ENCODE data around the gene NCAM2. TPM values are rescaled to one million over a fixed set of nuclear protein-coding genes. Genes with fewer than 3 reads are reported as not detected.

Gene NCAM2
- total and polyA plus RNA-seq, 11 donors, result 0.19 to 4.3 (median 2.9) TPM

GRCh38 chr21:21301013-21301412 lies 302.8 kb downstream of the NCAM2 start:
- intact Hi-C loops (cut with DNase I), result no loop called here
- H3K36me3 ChIP-seq, result no peaks in the 10 kb centered on the region
- DNase-seq (no peak), ATAC-seq (no peak)
- H3K27me3 ChIP-seq, result no peaks in the 10 kb centered on the region
- H3K27ac ChIP-seq, result no peak overlapping the region
- no peaks in the 10 kb centered on the region for H3K9me3 ChIP-seq
- no peak for TF ChIP-seq POLR2A (IDR thresholded peaks at IDR 0.05)
- no peak for TF ChIP-seq CTCF (IDR thresholded peaks at IDR 0.05)
- no peak overlapping the region for H3K4me3 ChIP-seq
- no peaks in the 10 kb centered on the region for H3K4me1 ChIP-seq
- 48 to 65% (median 57%) methylated on average over 2 of the region's 2 CpGs for WGBS, 4 donors

DNA sequence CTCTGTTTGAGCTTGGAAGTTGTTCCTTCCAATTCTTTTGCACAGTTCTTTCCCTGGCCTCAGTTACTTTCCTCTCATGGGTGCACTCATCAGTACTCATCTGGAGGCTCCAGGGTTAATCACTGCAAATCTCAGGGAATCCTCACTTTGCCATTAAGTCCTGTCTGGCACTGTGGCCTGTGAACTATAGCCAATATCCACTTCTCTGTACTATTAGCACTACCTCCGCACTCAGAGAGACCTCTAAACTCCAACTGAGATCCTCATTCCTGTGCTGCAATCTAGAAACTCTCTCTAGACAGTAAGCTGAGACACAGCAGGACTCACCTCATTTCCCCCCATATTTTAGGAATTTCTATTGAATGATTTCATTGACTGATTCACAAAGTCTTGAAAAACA lies 311.3 kb downstream of the NCAM2 start:
- TF ChIP-seq POLR2A (IDR thresholded peaks at IDR 0.05), result no peak
- TF ChIP-seq CTCF (IDR thresholded peaks at IDR 0.05), result no peak
- Histone ChIP-seq H3K4me1 (no peaks in the 10 kb centered on the region), H3K27me3 (no peaks in the 10 kb centered on the region), H3K9me3 (peaks cover 0 to 5% (median 0%) of the 10 kb centered on the region in 12 donors), H3K27ac (no peak overlapping the region), H3K36me3 (no peaks in the 10 kb centered on the region), H3K4me3 (no peak overlapping the region)
- intact Hi-C loops (cut with DNase I), result no loop called here
- DNase-seq, result no peak
- 68 to 94% (median 85%) methylated on average over 1 of the region's 1 CpG for WGBS, 4 donors
- ATAC-seq, result no peak

DNA sequence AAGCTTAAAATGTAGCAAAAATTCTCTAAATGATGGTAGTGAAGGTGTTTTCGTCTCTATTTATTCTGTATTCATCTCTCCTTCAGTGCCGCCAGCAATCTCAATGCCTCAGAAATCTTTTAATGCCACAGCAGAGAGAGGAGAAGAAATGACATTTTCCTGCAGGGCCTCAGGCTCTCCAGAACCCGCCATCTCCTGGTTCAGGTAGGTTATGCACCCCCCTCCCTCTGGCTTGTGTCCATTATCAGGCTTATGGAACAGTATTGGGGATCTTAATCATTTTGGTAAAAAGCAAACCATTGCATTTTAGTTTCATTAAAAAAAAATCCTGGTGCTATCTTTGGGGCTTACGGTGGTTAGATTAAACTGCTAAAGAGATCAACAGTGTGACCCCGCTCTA lies 326.1 kb downstream of the NCAM2 start:
- ATAC-seq, result no peak
- WGBS, 4 donors, result 77 to 85% (median 84%) methylated on average over 5 of the region's 5 CpGs
- no peaks in the 10 kb centered on the region for H3K36me3 ChIP-seq
- no peak for DNase-seq
- no peak overlapping the region for H3K4me3 ChIP-seq
- H3K4me1 ChIP-seq, result no peaks in the 10 kb centered on the region
- TF ChIP-seq POLR2A (IDR thresholded peaks at IDR 0.05) (no peak), CTCF (IDR thresholded peaks at IDR 0.05) (no peak)
- H3K27ac ChIP-seq, result no peak overlapping the region
- H3K9me3 ChIP-seq, result peaks cover 0 to 13% (median 0%) of the 10 kb centered on the region in 12 donors
- intact Hi-C loops (cut with DNase I), result no loop called here
- no peaks in the 10 kb centered on the region for H3K27me3 ChIP-seq

DNA sequence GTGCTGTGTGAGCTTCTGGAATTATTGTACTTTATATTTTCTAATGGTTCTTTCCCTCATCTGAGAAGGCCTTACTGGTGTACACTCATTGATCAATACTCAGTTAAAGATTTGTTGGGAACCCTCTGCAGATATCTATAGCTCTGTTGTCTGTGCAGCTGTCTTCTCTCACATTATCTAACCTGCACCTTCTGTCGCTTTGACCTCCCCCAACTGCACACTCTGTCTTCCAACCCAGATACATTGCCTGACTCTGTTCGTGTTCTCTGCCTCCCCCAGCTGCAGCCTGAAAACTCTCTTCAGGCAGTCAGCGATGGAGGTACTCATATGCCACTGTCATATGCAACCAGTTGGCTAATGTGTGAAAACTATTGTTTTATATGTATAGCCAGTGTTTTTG lies 334.3 kb downstream of the NCAM2 start:
- 66 to 76% (median 69%) methylated on average over 3 of the region's 3 CpGs for WGBS, 4 donors
- Histone ChIP-seq H3K4me1 (no peaks in the 10 kb centered on the region), H3K27me3 (no peaks in the 10 kb centered on the region), H3K27ac (no peak overlapping the region), H3K4me3 (no peak overlapping the region), H3K9me3 (no peaks in the 10 kb centered on the region), H3K36me3 (no peaks in the 10 kb centered on the region)
- ATAC-seq, result no peak
- no peak for DNase-seq
- TF ChIP-seq POLR2A (IDR thresholded peaks at IDR 0.05) (no peak), CTCF (IDR thresholded peaks at IDR 0.05) (no peak)
- intact Hi-C loops (cut with DNase I), result no loop called here

Measured in heart left ventricle (tissue), 16 donors.